Measurements from ENCODE around the gene EPC1. TPM values are rescaled to one million over a fixed set of nuclear protein-coding genes. Genes with fewer than 3 reads are reported as not detected.
A peak's percentile ranks its signal among the peaks of the same experiment; 100 is the strongest.

The EPC1 gene
- total RNA-seq, 6 experiments from 2014 or later: 10.5 to 14.6 (median 12.4) TPM

DNA sequence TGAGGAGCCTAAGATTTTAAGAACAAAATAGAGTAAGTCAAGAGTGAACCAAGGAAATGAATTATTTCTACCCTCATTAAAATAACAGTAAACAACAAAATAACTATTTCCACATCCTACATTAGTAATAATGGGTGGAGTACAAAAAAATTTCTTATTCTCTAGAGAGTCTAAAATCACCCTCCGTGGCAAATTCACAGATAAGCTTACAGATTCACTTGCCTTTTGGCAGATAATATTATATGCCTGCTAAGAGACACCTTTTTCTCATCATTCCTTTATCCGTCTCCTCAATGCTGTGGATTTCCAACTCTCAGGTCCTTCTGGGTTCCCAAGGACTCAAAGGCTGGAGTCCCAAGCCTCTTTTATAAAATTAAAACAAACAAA lies 2.2 kb upstream of the EPC1 start:
- no peak overlapping the region for H3K4me3 ChIP-seq
- no peak overlapping the region for H3K27ac ChIP-seq
- no peaks in the 10 kb centered on the region for H3K9me3 ChIP-seq
- no peaks in the 10 kb centered on the region for H3K27me3 ChIP-seq
- no peak for TF ChIP-seq POLR2A (IDR thresholded peaks at IDR 0.05)
- TF ChIP-seq, protein P1, sequence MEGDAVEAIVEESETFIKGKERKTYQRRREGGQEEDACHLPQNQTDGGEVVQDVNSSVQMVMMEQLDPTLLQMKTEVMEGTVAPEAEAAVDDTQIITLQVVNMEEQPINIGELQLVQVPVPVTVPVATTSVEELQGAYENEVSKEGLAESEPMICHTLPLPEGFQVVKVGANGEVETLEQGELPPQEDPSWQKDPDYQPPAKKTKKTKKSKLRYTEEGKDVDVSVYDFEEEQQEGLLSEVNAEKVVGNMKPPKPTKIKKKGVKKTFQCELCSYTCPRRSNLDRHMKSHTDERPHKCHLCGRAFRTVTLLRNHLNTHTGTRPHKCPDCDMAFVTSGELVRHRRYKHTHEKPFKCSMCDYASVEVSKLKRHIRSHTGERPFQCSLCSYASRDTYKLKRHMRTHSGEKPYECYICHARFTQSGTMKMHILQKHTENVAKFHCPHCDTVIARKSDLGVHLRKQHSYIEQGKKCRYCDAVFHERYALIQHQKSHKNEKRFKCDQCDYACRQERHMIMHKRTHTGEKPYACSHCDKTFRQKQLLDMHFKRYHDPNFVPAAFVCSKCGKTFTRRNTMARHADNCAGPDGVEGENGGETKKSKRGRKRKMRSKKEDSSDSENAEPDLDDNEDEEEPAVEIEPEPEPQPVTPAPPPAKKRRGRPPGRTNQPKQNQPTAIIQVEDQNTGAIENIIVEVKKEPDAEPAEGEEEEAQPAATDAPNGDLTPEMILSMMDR (IDR thresholded peaks at IDR 0.05): no peak
- peaks cover 0 to 31% (median 11%) of the 10 kb centered on the region in 4 donors for H3K4me1 ChIP-seq
- no peaks in the 10 kb centered on the region for H3K36me3 ChIP-seq
- ATAC-seq (no peak), DNase-seq (no peak)
- intact Hi-C loops (cut with DNase I): loop anchor here in 1 of 2 donors (5.0 kb wide), 1 partner anchor 92 kb away; no protein-coding TSS in a partner anchor
- 76% methylated on average over 2 of the region's 2 CpGs for WGBS (ENCODE audit: insufficient coverage, low coverage, low lambda C conversion rate, missing lambda C conversion rate)

DNA sequence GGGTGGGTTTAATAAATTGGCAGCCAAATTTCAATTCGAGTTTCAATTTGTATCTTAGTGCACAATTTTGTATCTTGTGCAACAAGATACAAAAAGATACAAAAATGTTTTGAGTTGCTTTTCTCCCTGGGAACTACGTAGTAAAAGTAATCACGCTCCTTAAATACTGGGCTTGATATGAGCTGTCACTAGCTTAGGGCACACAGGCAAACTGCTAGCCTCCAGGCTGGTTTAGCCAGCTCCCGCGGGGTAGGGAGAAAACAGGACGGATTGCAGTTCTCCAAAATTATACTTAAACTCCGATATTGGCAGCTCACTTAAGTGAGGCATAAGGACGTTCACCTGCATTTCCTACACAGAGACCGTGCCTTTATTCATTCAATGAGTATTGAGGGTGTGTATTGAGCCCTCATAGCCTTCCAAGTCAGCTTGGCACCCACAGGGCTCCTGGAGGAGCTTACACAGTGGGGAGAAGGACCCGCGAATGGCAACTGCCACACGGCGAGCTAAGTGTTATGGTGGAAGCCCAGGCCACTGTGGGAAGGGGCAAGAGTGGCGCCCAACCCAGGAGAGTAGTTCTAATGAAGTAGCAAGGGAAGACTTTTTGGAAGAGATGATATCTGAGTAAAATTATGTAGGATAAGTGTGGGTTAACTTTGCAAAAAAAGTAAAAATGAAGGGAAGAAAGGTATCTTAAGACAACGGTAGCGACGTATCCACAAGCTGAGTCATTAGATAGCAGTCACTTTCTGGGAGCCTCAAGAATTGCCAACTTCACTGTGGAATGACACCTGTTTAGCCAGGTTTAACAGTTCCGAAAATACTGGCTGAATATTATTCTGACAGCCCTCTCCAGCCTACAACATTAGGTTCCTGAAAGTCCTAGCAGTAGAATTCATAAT lies 1.6 kb upstream of the EPC1 start:
- no peak overlapping the region for H3K4me3 ChIP-seq

DNA sequence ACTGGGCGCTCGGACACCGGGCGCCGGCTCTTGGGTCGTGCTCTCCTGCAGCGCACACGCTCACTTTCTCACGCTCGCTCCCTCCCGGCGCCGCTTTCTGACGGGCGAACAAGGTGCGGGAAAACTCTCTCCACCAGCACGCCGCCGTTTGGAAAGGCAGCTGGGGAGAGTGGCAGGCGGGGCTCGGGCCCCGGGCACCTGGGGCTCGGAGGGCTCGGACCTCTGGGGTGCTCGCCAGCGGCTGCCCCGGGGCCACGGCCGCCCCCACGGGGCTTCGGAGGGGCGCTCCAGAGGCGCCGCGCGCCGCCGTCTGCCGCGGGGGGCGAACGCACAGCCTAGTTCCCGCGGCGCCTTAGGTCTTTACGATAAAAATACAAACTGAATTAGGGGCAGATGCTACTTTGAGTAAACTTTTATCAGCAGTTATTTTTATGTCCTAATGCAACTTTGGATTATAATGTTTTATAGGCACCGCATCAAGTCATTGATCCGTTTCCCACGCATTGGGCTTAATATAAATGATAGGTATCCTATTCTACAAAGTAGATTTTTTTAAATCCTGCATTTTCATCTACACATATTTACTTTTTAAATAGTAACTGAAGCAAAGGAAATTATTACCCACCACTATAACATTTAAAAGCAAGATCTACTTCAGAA lies 535 bp upstream of the EPC1 start:
- ATAC-seq (no peak), DNase-seq (no peak)
- Histone ChIP-seq H3K4me1 (peaks cover 0 to 38% (median 12%) of the 10 kb centered on the region in 4 donors), H3K27ac (peak overlapping the region; percentile 99 to 100 (median 100)), H3K9me3 (no peaks in the 10 kb centered on the region), H3K27me3 (no peaks in the 10 kb centered on the region), H3K4me3 (peak overlapping the region; percentile 64 to 85 (median 81)), H3K36me3 (peaks cover 0 to 4% (median 0%) of the 10 kb centered on the region in 4 donors)
- TF ChIP-seq, protein P1 (IDR thresholded peaks at IDR 0.05): no peak
- no peak for TF ChIP-seq POLR2A (IDR thresholded peaks at IDR 0.05)
- WGBS (ENCODE audit: insufficient coverage, low coverage, low lambda C conversion rate, missing lambda C conversion rate): under 1% methylated on average over 16 of the region's 49 CpGs
- intact Hi-C loops (cut with DNase I): loop anchor here in 1 of 2 donors (5.0 kb wide), 1 partner anchor 90 kb away; no protein-coding TSS in a partner anchor

More for the DNA sequence above, 1.6 kb upstream of the EPC1 start:
- Histone ChIP-seq H3K36me3 (peaks cover 0 to 3% (median 0%) of the 10 kb centered on the region in 4 donors), H3K9me3 (no peaks in the 10 kb centered on the region), H3K27me3 (no peaks in the 10 kb centered on the region), H3K27ac (no peak overlapping the region), H3K4me1 (peaks cover 0 to 37% (median 12%) of the 10 kb centered on the region in 4 donors)
- ATAC-seq: no peak
- intact Hi-C loops (cut with DNase I): loop anchor here in 1 of 2 donors (5.0 kb wide), 1 partner anchor 91 kb away; no protein-coding TSS in a partner anchor
- TF ChIP-seq, protein P1 (IDR thresholded peaks at IDR 0.05): no peak
- TF ChIP-seq POLR2A (IDR thresholded peaks at IDR 0.05): no peak
- no peak for DNase-seq
- WGBS (ENCODE audit: insufficient coverage, low coverage, low lambda C conversion rate, missing lambda C conversion rate): 82% methylated on average over 16 of the region's 18 CpGs

DNA sequence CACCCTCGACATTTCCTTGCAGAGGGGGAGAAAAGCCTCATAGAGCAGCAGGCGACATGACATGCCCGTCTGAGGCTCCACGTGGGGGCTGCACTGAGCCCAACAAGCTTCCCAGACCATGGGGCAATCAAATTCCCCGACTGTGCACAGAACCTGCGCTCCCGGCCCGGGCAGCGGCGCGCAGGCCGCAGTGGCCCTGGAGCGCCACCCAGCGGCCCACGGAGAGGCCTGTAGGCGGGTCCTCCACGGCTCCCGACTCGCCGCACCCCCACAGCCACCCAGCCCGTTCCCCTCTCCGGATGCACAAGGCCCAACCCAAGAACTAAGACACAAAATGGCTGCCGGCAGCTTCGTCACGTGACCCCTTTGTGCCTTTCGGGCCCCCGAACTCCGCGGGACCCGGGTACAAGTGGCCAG lies 816 bp downstream of the EPC1 start:
- Histone ChIP-seq H3K27me3 (no peaks in the 10 kb centered on the region), H3K4me3 (peak overlapping the region; percentile 64 to 85 (median 81)), H3K4me1 (peaks cover 0 to 37% (median 15%) of the 10 kb centered on the region in 4 donors), H3K9me3 (no peaks in the 10 kb centered on the region), H3K36me3 (peaks cover 0 to 4% (median 0%) of the 10 kb centered on the region in 4 donors), H3K27ac (peak overlapping the region; percentile 99 to 100 (median 100))
- ATAC-seq: peak; percentile 93 to 98 (median 95)
- intact Hi-C loops (cut with DNase I): loop anchor here in 1 of 2 donors (5.0 kb wide), 1 partner anchor 89 kb away; no protein-coding TSS in a partner anchor
- TF ChIP-seq POLR2A (IDR thresholded peaks at IDR 0.05): no peak
- TF ChIP-seq, protein P1 (IDR thresholded peaks at IDR 0.05): peak; percentile 98 to 99 (median 98)
- no CpG with 5 or more reads among the region's 30 CpGs for WGBS (ENCODE audit: insufficient coverage, low coverage, low lambda C conversion rate, missing lambda C conversion rate)
- peak; percentile 96 to 98 (median 98) for DNase-seq

Measured in right lobe of liver (tissue), 6 donors.